Immature natural killer cell (primary cell): ENCODE results near the gene SOHLH2. TPM values are rescaled to one million over a fixed set of nuclear protein-coding genes. Genes with fewer than 3 reads are reported as not detected.

Experiments used
- DNase-seq, 3 donors: peaks; one replicate each; pipeline ENCODE4 v3.0.0; 2022; ENCODE audit warnings: mixed read lengths in 1 of 3
- H3K27ac Mint-ChIP-seq, 6 donors: one replicate each; pipeline ENCODE4 v1.8.0; 2020; ENCODE audit warnings: mixed read lengths in 6 of 6, mild to moderate bottlenecking in 5 of 6, inconsistent platforms in 4 of 6, moderate library complexity in 3 of 6
- H3K27me3 Mint-ChIP-seq, 3 donors: one replicate each; pipeline ENCODE4 v1.8.0; 2020 to 2021; ENCODE audit warnings: low read depth in 3 of 3, mild to moderate bottlenecking in 3 of 3, mixed read lengths in 3 of 3, moderate library complexity in 3 of 3, inconsistent platforms in 1 of 3
- H3K36me3 Mint-ChIP-seq, 3 donors: one replicate each; pipeline ENCODE4 v1.8.0; 2020; ENCODE audit warnings: mixed read lengths in 3 of 3, inconsistent platforms in 2 of 3, mild to moderate bottlenecking in 2 of 3
- H3K4me1 Mint-ChIP-seq, 2 donors: one replicate each; pipeline ENCODE4 v1.8.0; 2020; ENCODE audit warnings: inconsistent platforms in 2 of 2, mild to moderate bottlenecking in 2 of 2, mixed read lengths in 2 of 2, moderate library complexity in 1 of 2
- H3K4me3 Mint-ChIP-seq, 5 donors: one replicate each; pipeline ENCODE4 v1.8.0; 2020; ENCODE audit warnings: mild to moderate bottlenecking in 5 of 5, mixed read lengths in 5 of 5, inconsistent platforms in 3 of 5, moderate library complexity in 3 of 5
- H3K9me3 Mint-ChIP-seq, 6 donors: one replicate each; pipeline ENCODE4 v1.8.0; 2020; ENCODE audit warnings: mild to moderate bottlenecking in 6 of 6, mixed read lengths in 6 of 6, inconsistent platforms in 4 of 6, moderate library complexity in 3 of 6
- polyA plus RNA-seq, 3 donors: library from polyadenylated mRNA; unstranded; fragments of 300-500 nt; fragmentation: Illumina TruSeq; gene quantifications; one replicate each; pipeline ENCODE4 v1.2.3, GENCODE V29; 2021

SOHLH2 gene
- polyA plus RNA-seq, 3 donors from 2014 or later, result not detected

GRCh38 chr13:36217456-36217855 lies 3.1 kb upstream of the SOHLH2 start:
- Mint-ChIP-seq H3K36me3 (peaks cover 0 to 3% (median 0%) of the 10 kb centered on the region in 3 donors), H3K27me3 (peaks cover 0 to 2% (median 0%) of the 10 kb centered on the region in 3 donors), H3K4me1 (no peaks in the 10 kb centered on the region), H3K4me3 (no peak overlapping the region), H3K9me3 (peaks cover 0 to 22% (median 12%) of the 10 kb centered on the region in 6 donors), H3K27ac (no peak overlapping the region)
- DNase-seq, result no peak

GRCh38 chr13:36212789-36213188 lies 1.6 kb downstream of the SOHLH2 start:
- peaks cover 0 to 3% (median 0%) of the 10 kb centered on the region in 3 donors for H3K36me3 Mint-ChIP-seq
- no peak for DNase-seq
- peaks cover 8 to 39% (median 15%) of the 10 kb centered on the region in 6 donors for H3K9me3 Mint-ChIP-seq
- no peaks in the 10 kb centered on the region for H3K4me1 Mint-ChIP-seq
- no peak overlapping the region for H3K27ac Mint-ChIP-seq
- no peak overlapping the region for H3K4me3 Mint-ChIP-seq
- H3K27me3 Mint-ChIP-seq, result peaks cover 0 to 2% (median 0%) of the 10 kb centered on the region in 3 donors

GRCh38 chr13:36211567-36211966 lies 2.8 kb downstream of the SOHLH2 start:
- Mint-ChIP-seq H3K4me1 (no peaks in the 10 kb centered on the region), H3K27ac (no peak overlapping the region), H3K27me3 (peaks cover 0 to 2% (median 2%) of the 10 kb centered on the region in 3 donors), H3K9me3 (peaks cover 5 to 32% (median 12%) of the 10 kb centered on the region in 6 donors), H3K4me3 (no peak overlapping the region), H3K36me3 (peaks cover 0 to 3% (median 0%) of the 10 kb centered on the region in 3 donors)
- no peak for DNase-seq

GRCh38 chr13:36210738-36211137 lies 3.6 kb downstream of the SOHLH2 start:
- Mint-ChIP-seq H3K9me3 (peaks cover 4 to 31% (median 12%) of the 10 kb centered on the region in 6 donors), H3K27me3 (peaks cover 0 to 2% (median 2%) of the 10 kb centered on the region in 3 donors), H3K27ac (no peak overlapping the region), H3K4me1 (no peaks in the 10 kb centered on the region), H3K4me3 (no peak overlapping the region), H3K36me3 (peaks cover 0 to 3% (median 0%) of the 10 kb centered on the region in 3 donors)
- no peak for DNase-seq

- Mint-ChIP-seq H3K4me3 (no peak overlapping the region), H3K27me3 (peaks cover 0 to 2% (median 2%) of the 10 kb centered on the region in 3 donors)
These were observed 6.7 kb downstream of the SOHLH2 start for GRCh38 chr13:36207672-36208071.

GRCh38 chr13:36193151-36193855 lies 21.1 kb downstream of the SOHLH2 start:
- Mint-ChIP-seq H3K9me3 (peaks cover 0 to 15% (median 10%) of the 10 kb centered on the region in 6 donors), H3K36me3 (no peaks in the 10 kb centered on the region), H3K27me3 (peaks cover 0 to 3% (median 2%) of the 10 kb centered on the region in 3 donors), H3K4me1 (no peaks in the 10 kb centered on the region), H3K4me3 (no peak overlapping the region), H3K27ac (no peak overlapping the region)
- no peak for DNase-seq

More at GRCh38 chr13:36207672-36208071, 6.7 kb downstream of the SOHLH2 start:
- Mint-ChIP-seq H3K36me3 (no peaks in the 10 kb centered on the region), H3K4me1 (no peaks in the 10 kb centered on the region), H3K9me3 (peaks cover 0 to 25% (median 9%) of the 10 kb centered on the region in 6 donors), H3K27ac (no peak overlapping the region)
- DNase-seq, result no peak

- no peak overlapping the region for H3K4me3 Mint-ChIP-seq
- peaks cover 0 to 3% (median 2%) of the 10 kb centered on the region in 3 donors for H3K27me3 Mint-ChIP-seq
- peaks cover 0 to 24% (median 11%) of the 10 kb centered on the region in 6 donors for H3K9me3 Mint-ChIP-seq
- no peaks in the 10 kb centered on the region for H3K4me1 Mint-ChIP-seq
- no peak for DNase-seq
- no peaks in the 10 kb centered on the region for H3K36me3 Mint-ChIP-seq
- H3K27ac Mint-ChIP-seq, result no peak overlapping the region
These were observed 22.2 kb downstream of the SOHLH2 start for GRCh38 chr13:36192166-36192565.

GRCh38 chr13:36190771-36191170 lies 23.6 kb downstream of the SOHLH2 start:
- Mint-ChIP-seq H3K27ac (no peak overlapping the region), H3K4me1 (no peaks in the 10 kb centered on the region), H3K9me3 (peaks cover 0 to 23% (median 11%) of the 10 kb centered on the region in 6 donors), H3K4me3 (no peak overlapping the region), H3K36me3 (no peaks in the 10 kb centered on the region), H3K27me3 (peaks cover 0 to 3% (median 0%) of the 10 kb centered on the region in 3 donors)
- no peak for DNase-seq

- H3K27ac Mint-ChIP-seq, result no peak overlapping the region
- peaks cover 9 to 36% (median 15%) of the 10 kb centered on the region in 6 donors for H3K9me3 Mint-ChIP-seq
- H3K4me1 Mint-ChIP-seq, result no peaks in the 10 kb centered on the region
- no peaks in the 10 kb centered on the region for H3K36me3 Mint-ChIP-seq
- DNase-seq, result no peak
- no peak overlapping the region for H3K4me3 Mint-ChIP-seq
- H3K27me3 Mint-ChIP-seq, result peaks cover 0 to 3% (median 0%) of the 10 kb centered on the region in 3 donors
These were observed 25.9 kb downstream of the SOHLH2 start for GRCh38 chr13:36188441-36188840.

GRCh38 chr13:36183901-36184300 lies 30.5 kb downstream of the SOHLH2 start:
- no peak for DNase-seq
- Mint-ChIP-seq H3K4me3 (no peak overlapping the region), H3K27me3 (peaks cover 0 to under 1% (median 0%) of the 10 kb centered on the region in 3 donors), H3K36me3 (no peaks in the 10 kb centered on the region), H3K27ac (no peak overlapping the region), H3K9me3 (peaks cover 9 to 39% (median 21%) of the 10 kb centered on the region in 6 donors), H3K4me1 (no peaks in the 10 kb centered on the region)

GRCh38 chr13:36175621-36176020 lies 38.7 kb downstream of the SOHLH2 start:
- H3K27ac Mint-ChIP-seq, result no peak overlapping the region
- peaks cover 0 to 7% (median 3%) of the 10 kb centered on the region in 6 donors for H3K9me3 Mint-ChIP-seq
- H3K27me3 Mint-ChIP-seq, result no peaks in the 10 kb centered on the region
- no peaks in the 10 kb centered on the region for H3K36me3 Mint-ChIP-seq
- no peak overlapping the region for H3K4me3 Mint-ChIP-seq
- H3K4me1 Mint-ChIP-seq, result no peaks in the 10 kb centered on the region
- no peak for DNase-seq

GRCh38 chr13:36174923-36175322 lies 39.4 kb downstream of the SOHLH2 start:
- no peak overlapping the region for H3K27ac Mint-ChIP-seq
- no peak overlapping the region for H3K4me3 Mint-ChIP-seq
- H3K27me3 Mint-ChIP-seq, result peaks cover 0 to 1% (median 0%) of the 10 kb centered on the region in 3 donors
- no peak for DNase-seq
- peaks cover 0 to 14% (median 3%) of the 10 kb centered on the region in 6 donors for H3K9me3 Mint-ChIP-seq
- H3K4me1 Mint-ChIP-seq, result no peaks in the 10 kb centered on the region
- H3K36me3 Mint-ChIP-seq, result no peaks in the 10 kb centered on the region

GRCh38 chr13:36173571-36174322 lies 40.6 kb downstream of the SOHLH2 start:
- H3K27me3 Mint-ChIP-seq, result peaks cover 0 to 2% (median 0%) of the 10 kb centered on the region in 3 donors
- no peak overlapping the region for H3K27ac Mint-ChIP-seq
- DNase-seq, result no peak
- no peaks in the 10 kb centered on the region for H3K4me1 Mint-ChIP-seq
- H3K4me3 Mint-ChIP-seq, result no peak overlapping the region
- H3K9me3 Mint-ChIP-seq, result peaks cover 0 to 11% (median 2%) of the 10 kb centered on the region in 6 donors
- H3K36me3 Mint-ChIP-seq, result no peaks in the 10 kb centered on the region

- no peaks in the 10 kb centered on the region for H3K36me3 Mint-ChIP-seq
- no peak for DNase-seq
- no peak overlapping the region for H3K27ac Mint-ChIP-seq
- H3K4me3 Mint-ChIP-seq, result no peak overlapping the region
- peaks cover 0 to 2% (median 0%) of the 10 kb centered on the region in 3 donors for H3K27me3 Mint-ChIP-seq
- H3K4me1 Mint-ChIP-seq, result no peaks in the 10 kb centered on the region
- H3K9me3 Mint-ChIP-seq, result peaks cover 3 to 43% (median 8%) of the 10 kb centered on the region in 6 donors
These were observed 48.3 kb downstream of the SOHLH2 start for GRCh38 chr13:36166046-36166445.
